ENCODE measurements around the gene ADIPOR1. TPM values are rescaled to one million over a fixed set of nuclear protein-coding genes. Genes with fewer than 3 reads are reported as not detected.
"Not testable (repeated sequence)": the region's sequence is repeated elsewhere in the genome, so short reads cannot be mapped to it uniquely, and the experiment has no call there.

Gene ADIPOR1, protein sequence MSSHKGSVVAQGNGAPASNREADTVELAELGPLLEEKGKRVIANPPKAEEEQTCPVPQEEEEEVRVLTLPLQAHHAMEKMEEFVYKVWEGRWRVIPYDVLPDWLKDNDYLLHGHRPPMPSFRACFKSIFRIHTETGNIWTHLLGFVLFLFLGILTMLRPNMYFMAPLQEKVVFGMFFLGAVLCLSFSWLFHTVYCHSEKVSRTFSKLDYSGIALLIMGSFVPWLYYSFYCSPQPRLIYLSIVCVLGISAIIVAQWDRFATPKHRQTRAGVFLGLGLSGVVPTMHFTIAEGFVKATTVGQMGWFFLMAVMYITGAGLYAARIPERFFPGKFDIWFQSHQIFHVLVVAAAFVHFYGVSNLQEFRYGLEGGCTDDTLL
- total RNA-seq (2014; rRNA removed; shearing (Covaris generic)): 86.9 and 114 TPM in 2 replicates

DNA sequence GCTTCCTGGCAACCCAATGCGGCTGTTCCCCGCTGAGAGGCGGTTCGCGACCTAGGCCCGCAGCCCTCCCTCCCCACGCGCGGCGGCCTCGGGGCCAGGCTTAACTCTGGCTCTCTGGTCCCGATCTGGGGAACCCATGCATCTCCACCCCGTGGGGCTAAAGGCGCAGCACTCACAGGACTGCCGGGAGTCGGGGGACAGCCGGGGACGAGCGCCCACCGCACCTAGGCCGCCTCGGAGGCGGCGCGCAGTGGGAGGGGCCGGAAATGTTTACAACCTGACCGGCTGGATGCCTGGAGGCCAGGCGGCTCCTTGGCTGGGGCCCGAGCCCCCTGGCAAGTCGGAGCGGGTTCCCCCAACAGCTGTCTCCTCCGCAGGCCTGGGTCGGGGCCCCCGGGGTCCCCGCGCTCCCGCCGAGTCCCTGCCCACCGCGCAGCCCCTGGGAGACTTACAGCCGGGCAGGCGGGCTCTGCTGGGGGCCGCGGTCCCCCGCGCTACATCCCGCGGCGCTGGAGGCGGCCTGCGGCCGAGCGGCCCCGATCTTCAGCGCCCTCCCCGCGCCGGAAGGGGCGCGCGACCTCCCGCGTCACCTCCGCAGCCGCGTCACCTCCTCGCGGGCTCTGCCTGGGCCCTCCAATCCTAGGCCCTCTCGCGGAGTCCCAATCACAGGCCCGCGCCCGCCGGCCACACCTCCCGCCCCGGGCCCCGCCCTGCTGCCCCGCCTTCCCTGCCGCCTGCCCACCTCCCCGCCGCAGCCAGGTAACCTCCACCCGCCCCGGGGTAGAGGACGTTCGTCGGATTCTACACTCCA is at the start of gene ADIPOR1:
ADIPOR1 (minus strand) TSS at position 580 of the 811 bp plus-strand sequence. CDS start 7,242 bp downstream, outside the sequence.
- peak; percentile 93 for DNase-seq (ENCODE audit: low read depth)

DNA sequence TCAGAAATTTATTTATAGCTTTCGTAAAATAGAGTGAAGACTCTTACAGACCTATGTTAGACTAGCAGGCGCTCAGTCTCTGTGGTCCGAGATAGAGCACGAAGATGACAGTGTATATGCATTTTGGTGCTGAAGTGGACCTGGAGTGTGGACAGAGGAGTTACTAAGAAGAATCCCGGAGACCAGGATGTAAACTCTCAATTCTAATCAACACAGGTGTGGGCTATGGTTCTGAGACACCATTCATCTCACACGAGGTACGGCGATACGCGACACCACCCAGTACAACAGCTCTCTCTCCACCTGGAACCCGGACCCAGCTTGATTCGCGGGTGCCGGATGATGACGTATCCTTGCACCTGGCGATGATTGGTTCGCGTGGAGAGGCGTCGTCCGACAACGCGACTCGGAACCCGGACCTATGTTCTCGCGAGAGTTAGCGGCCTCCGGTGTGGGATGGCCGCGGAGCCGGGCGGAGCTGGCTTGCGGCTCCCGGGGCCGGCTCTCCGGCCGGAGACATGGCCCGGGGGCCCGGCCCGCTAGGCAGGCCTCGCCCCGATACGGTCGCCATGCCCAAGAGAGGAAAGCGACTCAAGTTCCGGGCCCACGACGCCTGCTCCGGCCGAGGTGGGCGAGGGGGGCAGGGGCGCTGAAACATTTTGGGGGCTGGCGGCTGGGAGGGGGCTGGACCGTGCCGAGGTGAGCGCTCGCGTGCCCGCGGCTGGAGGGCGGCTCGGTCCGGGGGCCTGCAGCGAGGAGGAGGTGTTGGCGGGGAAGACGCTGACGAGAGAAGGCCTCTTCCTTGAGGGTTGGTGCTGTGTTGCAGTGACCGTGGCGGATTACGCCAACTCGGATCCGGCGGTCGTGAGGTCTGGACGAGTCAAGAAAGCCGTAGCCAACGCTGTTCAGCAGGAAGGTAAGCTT is 49.1 kb upstream of the ADIPOR1 start, which contains the start of gene TMEM183A:
TMEM183A (plus strand) TSS at position 427 of the 924 bp plus-strand sequence; CDS start at position 519, 92 bp downstream.
- peak; percentile 99 for DNase-seq (ENCODE audit: low read depth)

DNA sequence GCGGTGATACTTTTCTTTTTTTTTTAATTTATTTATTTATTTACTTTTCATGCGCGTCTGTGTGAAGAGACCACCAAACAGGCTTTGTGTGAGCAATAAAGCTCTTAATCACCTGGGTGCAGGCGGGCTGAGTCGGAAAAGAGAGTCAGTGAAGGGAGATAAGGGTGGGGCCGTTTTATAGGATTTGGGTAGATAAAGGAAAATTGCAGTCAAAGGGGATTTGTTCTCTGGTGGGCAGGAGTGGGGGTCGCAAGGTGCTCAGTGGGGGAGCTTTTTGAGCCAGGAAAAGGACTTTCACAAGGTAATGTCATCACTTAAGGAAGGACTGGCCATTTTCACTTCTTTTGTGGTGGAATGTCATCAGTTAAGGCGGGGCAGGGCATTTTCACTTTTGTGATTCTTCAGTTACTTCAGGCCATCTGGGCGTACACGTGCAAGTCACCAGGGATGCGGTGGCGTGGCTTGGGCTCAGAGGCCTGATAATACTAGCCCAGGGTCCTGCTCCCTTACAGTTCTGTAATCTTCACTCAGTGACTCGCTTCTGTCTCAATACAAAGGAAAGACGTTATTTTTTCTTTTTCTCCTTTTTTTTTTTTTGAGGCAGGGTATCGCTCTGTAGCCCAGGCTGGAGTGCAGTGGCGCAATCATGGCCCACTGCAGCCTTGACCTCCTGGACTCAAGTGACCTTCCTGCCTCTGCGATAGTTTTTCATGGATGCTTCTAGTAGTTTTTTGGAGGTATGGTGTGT is 47.5 kb upstream of the ADIPOR1 start:
- DNase-seq (ENCODE audit: low read depth): not testable (repeated sequence)

DNA sequence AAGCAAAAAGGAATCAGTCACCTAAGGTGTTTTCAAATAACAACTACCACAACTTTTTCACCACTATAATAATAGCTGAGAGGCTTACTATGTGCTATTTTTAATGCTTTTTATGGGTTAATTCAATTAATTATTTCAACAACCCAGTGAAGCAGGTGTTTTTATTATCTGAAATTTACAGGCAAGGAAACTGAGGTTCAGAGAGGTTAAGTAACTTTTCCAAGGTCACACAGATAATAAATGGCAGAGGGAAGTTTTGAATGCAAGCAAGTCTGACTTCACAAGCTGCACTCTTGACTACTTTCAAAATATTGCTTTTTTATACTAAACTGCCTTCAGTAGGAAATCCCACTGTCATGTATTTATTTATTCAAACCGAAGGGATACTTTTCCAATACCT is 44.8 kb upstream of the ADIPOR1 start:
- DNase-seq (ENCODE audit: low read depth): no peak

DNA sequence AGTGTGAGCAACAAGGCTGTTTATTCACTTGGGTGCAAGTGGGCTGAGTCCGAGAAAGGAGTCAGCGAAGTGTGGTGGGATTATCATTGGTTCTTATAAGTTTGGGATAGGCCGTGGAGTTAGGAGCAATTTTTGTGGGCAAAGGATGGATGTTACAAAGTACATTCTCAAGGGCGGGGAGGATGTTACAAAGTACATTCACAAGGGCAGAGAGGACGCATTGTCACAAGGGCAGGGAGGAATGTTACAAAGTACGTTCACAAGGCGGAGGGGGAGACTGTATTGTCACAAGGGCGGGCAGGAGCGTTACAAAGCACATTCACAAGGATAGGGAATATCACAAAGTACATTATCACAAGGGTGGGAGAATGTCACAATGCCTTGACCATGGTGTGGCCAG is 43.9 kb upstream of the ADIPOR1 start:
- no peak for DNase-seq (ENCODE audit: low read depth)

DNA sequence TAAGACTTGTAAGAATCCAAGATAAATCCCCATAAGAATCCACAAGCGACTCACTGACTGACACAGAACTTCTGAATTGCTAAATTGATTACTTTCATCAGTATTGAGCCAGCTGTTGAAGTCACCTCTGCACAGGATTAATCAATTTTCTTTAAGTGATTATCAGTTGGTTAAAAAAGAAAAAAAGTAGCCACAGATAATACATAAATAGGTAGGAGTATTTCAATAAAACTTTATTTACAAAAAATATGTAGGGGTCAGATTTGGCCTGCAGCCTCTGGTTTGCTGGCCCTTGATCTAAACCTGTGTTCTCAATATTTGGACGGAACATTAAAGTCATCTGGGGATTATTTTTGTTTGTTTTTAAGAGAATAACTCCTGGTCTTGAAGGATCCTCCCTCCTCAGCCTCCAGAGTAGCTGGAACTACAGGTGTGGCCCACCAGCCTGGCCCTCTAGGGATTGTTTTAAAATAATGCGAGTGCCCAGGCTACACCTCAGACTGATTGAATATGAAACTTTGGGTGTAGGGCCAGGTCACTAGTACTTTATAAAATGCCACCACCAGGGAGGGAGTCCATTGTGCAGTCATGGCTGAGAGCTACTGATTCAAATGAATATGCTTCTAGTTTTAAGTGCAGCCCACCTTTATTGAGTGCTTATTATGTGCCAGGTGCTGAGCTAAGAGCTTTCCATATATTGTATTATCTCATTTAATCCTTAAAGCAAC is 42.3 kb upstream of the ADIPOR1 start:
- DNase-seq (ENCODE audit: low read depth): no peak

DNA sequence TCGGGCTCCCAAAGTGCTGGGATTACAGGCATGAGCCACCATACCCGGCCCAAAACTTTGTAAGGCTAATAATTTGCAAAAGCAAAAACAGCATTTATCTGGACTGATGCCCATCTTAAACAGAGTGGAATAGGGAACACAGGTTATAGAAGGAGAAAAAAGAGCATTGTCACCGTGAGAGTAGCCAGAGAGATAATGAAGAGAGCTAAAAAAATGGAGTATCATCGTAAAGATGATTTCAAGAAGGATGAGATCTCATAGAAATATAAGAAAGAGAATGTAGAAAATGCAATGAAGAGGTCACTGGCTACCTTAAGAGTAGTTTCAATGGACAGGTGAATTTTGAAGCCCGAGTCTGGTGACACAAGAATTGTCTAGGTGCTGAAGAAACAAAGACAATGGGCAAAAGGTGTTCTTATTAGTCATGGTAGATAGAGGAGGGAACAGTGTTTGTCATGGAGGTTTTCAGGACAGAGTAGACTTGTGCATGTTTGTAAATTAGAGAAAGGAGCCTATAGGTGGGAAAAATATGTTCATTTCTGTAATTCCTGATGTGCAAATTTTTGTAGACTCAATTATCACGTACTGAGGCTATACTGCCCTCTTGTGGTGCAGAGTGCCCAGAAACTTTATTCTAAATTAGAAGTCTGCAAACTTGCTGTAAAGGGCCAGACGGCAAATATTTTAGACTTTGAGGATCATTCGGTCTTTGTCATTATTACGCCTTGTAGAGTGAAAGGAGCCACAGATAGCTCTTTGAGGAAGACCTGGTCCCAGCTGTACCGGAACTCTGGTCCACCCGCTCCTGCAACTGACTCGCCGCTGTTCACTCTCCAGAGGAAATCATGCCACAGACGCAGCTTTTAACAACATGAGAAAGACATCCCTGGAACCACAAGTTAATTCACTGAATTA is 41.0 kb upstream of the ADIPOR1 start:
- DNase-seq (ENCODE audit: low read depth): peak; percentile 50

DNA sequence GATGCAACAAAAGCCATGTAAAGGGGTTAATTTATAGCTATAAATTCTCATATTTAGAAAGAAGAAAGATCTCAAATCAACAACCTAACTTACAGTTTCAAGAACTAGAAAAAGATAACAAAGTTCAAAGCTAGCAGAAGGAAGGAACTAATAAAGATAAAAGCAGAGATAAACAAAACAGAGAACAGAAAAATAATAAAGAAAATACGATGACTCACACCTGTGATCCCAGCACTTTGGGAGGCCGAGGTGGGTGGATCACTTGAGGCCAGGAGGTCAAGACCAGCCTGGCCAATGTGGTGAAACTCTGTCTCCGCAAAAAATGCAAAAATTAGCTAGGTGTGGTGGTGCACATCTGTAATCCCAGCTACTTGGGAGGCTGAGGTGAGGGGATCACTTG is 36.6 kb upstream of the ADIPOR1 start:
- DNase-seq (ENCODE audit: low read depth): no peak

DNA sequence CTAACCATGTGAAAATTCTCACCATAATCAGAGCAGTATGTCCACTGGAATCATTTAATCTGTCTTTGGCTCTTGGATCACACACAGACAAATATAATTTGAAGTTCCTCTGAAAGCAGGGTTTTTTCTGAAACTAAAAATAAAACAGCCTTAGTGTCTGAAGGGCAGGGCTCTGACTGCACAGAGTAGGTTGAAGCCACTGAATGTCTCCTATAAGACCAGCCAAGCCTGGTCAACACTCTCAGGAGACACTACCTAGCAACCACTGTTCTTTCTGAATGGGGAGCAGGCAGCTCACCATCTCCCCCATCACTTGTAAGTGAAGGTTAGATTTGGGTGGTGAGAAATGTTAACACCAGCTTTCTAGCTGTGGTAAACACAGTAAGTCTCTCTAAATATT is 33.0 kb upstream of the ADIPOR1 start:
- no peak for DNase-seq (ENCODE audit: low read depth)

DNA sequence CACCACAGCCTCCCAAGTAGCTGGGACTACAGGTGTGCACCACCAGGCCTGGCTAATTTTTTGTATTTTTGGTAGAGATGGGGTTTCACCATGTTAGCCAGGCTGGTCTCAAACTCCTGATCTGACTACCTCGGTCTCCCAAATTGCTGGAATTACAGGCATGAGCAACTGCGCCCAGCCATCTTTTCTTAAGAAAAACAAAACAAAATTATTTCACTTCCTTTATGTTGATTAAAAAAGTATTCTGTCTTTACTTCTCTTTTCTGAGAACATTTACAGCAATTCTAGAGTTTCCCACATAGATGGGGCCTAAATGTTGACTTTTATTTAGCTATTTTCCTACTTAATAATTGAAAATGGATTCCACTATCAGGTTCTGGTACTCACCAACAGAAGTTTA is 31.8 kb upstream of the ADIPOR1 start:
- DNase-seq (ENCODE audit: low read depth): no peak

DNA sequence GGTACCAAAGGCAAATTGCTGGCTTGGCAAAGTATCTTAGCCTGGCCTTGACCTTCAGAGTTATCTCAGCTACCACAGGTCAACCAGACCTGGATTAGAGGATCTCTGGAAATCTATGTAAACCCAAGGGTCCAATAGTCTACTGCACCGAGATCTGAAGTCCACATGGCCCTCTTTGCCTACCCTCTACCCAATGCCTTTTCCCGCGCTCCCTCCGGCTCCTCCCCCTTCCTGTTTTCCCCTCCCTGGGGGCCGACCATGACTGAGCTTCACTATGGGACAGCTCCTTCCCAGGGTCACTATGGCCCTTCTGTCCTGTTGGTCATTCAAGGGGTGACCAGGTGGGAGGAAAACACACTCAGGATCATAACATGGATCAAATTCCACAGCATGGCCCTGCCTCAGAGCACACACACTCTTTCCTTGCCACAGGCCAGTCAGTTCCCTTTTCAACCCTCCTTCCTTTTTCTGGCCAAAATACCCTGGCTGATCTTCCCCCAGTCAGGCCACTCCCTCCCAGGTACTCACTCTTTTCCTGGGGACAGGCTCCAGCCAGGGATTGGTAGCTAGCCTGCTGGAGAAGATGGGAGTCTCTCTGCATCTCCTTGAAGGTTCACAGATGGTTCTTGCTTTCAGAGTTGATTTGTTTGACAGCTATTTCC is 29.9 kb upstream of the ADIPOR1 start:
- no peak for DNase-seq (ENCODE audit: low read depth)

DNA sequence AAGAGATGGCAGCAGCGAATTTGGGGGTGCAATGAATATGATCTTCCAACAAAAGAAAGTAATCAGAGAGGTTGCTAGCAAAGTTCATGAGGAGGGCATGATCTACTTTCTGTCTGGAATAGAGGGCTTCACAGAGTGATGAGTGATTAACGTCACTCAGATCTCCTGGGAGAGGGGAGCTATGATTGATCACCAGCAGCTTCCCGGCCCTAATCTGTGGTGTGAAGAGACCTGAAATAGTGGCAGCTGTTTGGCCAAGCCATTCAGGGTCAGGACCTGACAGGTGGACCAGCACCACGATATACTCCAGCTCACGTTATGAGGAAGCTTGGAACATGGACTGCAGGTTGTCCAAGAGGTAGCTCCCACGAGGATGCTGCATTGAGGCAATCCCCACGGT is 29.1 kb upstream of the ADIPOR1 start:
- no peak for DNase-seq (ENCODE audit: low read depth)

DNA sequence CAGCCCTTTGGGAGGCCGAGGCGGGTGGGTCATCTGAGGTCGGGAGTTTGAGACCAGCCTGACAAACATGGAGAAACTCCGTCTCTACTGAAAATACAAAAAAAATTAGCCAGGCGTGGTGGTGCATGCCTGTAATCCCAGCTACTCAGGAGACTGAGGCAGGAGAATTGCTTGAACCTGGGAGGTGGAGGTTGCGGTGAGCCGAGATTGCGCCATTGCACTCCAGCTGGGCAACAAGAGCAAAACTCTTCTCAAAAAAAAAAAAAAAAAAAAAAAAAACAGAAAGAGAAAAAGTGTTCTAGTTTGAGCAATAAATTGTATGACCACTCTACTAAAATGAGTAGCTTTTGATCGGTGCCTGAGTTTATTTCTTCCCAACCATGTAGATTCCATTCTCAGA is 28.0 kb upstream of the ADIPOR1 start:
- not testable (repeated sequence) for DNase-seq (ENCODE audit: low read depth)

DNA sequence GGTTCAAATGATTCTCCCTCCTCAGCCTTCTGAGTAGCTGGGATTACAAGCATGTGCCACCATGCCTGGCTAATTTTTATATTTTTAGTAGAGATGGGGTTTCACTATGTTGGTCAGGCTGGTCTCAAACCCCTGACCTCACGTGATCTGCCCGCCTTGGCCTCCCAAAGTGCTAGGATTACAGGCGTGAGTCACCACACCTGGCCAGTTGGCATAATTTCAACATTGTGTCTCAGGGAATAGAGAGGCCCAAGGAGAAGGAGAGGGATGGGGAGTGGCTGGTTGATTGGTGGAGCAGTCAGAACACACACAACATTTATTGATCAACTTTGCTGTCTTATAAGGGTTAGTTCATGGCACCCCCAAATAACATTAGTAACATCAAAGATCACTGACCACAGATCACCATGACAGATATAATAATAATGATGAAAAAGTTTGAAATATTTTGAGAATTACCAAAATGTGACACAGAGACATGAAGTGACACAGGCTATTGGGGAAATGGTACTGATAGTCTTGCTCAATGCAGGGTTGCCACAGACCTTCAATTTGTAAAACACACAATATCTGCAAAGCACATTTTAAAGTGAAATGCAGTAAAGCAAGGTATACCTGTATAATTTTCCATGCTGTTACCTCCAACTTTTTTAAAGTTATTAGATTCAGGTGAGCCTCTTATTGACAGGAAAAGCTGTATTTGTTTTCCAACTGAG is 24.8 kb upstream of the ADIPOR1 start:
- peak; percentile 13 for DNase-seq (ENCODE audit: low read depth)

DNA sequence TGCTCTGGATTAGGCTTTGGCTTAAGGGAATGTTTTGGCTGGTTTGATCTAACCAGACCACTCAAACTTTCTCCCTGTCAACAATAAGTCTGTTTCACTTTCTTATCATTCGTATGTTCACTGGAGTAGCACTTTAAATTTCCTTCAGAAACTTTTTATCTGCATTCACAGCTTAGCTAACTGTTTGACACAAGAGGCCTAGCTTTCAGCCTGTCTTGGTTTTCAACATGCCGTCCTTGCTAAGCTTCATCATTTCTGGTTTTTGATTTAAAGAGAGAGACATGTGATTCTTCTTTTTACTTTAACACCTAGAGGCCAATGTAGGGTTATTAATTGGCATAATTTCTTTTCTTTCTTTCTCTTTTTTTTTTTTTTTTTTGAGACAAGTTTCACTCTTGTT is 23.8 kb upstream of the ADIPOR1 start:
- DNase-seq (ENCODE audit: low read depth): no peak

DNA sequence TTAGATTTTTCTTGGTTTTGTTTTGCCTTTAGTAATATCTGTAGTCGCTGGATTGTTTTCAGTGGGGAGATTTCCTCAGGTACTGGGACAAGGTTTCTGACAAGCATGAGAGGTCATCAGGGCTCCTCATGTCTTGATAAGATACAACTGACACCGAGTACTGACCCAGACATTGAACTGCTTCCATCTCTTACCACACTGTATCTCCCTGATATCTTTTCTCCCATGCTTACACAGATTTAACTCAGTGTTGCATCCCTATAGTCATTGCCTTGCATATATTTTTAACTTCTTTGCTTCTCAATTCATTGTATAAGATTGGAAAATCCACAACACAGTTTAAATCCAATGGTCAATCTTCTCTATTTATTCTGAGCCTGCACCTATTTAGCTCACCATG is 21.3 kb upstream of the ADIPOR1 start:
- no peak for DNase-seq (ENCODE audit: low read depth)

DNA sequence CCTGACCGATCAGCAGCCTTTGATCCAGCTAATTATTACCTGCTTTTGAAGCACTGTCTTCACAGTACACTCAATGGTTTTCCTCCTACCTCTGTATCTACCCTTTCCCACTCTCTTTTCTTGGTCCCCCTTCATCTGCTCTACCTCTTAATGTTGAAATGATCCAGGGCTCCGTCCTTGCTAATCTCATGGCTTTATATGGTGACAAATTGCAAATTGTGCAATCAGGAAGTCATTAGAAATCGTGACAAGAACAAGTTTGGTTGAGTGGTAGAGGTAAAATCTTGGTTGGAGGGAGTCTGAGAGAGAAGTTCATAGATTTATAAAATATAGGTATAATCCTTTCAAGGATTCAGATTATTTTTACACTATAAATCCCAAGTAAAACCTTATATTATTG is 18.5 kb upstream of the ADIPOR1 start:
- DNase-seq (ENCODE audit: low read depth): no peak

DNA sequence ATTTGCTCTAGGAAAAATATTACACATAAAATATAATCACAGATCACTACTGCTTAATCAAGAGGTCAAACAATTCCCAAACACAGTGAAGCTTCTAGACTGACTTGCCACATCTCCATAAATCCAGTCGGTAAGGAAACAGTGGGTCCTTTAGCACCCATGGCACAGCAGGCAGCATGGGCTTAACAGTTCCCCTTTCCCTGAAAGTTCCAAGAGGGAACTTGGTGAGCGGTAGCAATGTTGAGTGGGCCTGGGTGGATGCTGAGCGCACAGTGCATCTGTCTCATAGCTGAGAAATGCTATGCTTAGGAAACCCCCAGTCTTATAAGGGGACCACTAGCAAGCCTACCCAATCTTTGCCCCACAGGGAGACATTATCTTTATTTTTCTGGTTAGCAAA is 16.7 kb upstream of the ADIPOR1 start:
- DNase-seq (ENCODE audit: low read depth): no peak
